Naive thymus-derived CD4-positive, alpha-beta T cell (primary cell): Measurements from ENCODE around the gene SORCS1. TPM values are rescaled to one million over a fixed set of nuclear protein-coding genes. Genes with fewer than 3 reads are reported as not detected.

Experiments used
- ATAC-seq: fragments of 150-1000 bp; cut with Tn5 transposase; 2 replicates; pipeline ENCODE4 v1.10.0; 2021; ENCODE audit warnings: mild to moderate bottlenecking, moderate library complexity
- CTCF ChIA-PET: fragments of 350-600 bp; sonication (Branson Sonifier 250); formaldehyde crosslinking; loops from one replicate; lab custom pipeline; 2021; ENCODE audit warnings: antibody characterized with exemption; lab: Charles Lee
- POLR2A ChIA-PET: fragments of 350-600 bp; sonication (Branson Sonifier 250); formaldehyde crosslinking; loops from one replicate; lab custom pipeline; 2021; ENCODE audit warnings: antibody characterized with exemption, inconsistent platforms; lab: Charles Lee
- DNase-seq, 9 donors: peaks; one replicate each; pipeline versions ENCODE4 v3.0.0 to v3.0.0-alpha.2; 2020 to 2022; ENCODE audit warnings: mixed read lengths in 1 of 9
- H3K27ac ChIP-seq: one replicate; pipeline ENCODE4 v1.7.0; 2013; ENCODE audit warnings: mild to moderate bottlenecking, low read depth, low read length, moderate library complexity
- H3K27me3 ChIP-seq, 2 donors: one replicate each; pipeline ENCODE4 v1.7.0; 2013; ENCODE audit warnings: low read length in 2 of 2, mild to moderate bottlenecking in 2 of 2, moderate library complexity in 2 of 2; ENCODE audit not compliant: control insufficient read depth in 2 of 2, insufficient read depth in 2 of 2
- H3K36me3 ChIP-seq, 3 experiments: 1 replicate in 2 of 3; 2 replicates in 1 of 3; pipeline ENCODE4 v1.7.0; 2013; ENCODE audit warnings: low read length in 3 of 3, mild to moderate bottlenecking in 3 of 3, moderate library complexity in 1 of 3; ENCODE audit not compliant: insufficient read depth in 3 of 3, control insufficient read depth in 2 of 3
- H3K4me1 ChIP-seq, 2 donors: one replicate each; pipeline ENCODE4 v1.7.0; 2013; ENCODE audit warnings: low read length in 2 of 2, mild to moderate bottlenecking in 2 of 2, moderate library complexity in 1 of 2; ENCODE audit not compliant: control insufficient read depth in 2 of 2, insufficient read depth in 2 of 2
- H3K4me3 ChIP-seq: 2 replicates; pipeline ENCODE4 v1.7.0; 2013; ENCODE audit warnings: mild to moderate bottlenecking, low read length
- H3K9me3 ChIP-seq, 3 experiments: 1 replicate in 2 of 3; 2 replicates in 1 of 3; pipeline ENCODE4 v1.7.0; 2013; ENCODE audit warnings: low read length in 3 of 3; ENCODE audit not compliant: control insufficient read depth in 2 of 3
- H3K27ac Mint-ChIP-seq, 9 donors: one replicate each; pipeline ENCODE4 v1.8.0; 2020 to 2022; ENCODE audit warnings: mixed read lengths in 9 of 9, mild to moderate bottlenecking in 8 of 9, moderate library complexity in 5 of 9, inconsistent platforms in 2 of 9
- H3K27me3 Mint-ChIP-seq, 5 donors: one replicate each; pipeline ENCODE4 v1.8.0; 2021 to 2022; ENCODE audit warnings: mixed read lengths in 5 of 5, mild to moderate bottlenecking in 1 of 5
- H3K36me3 Mint-ChIP-seq, 5 donors: one replicate each; pipeline ENCODE4 v1.8.0; 2020 to 2022; ENCODE audit warnings: mixed read lengths in 5 of 5, mild to moderate bottlenecking in 3 of 5, inconsistent platforms in 1 of 5
- H3K4me1 Mint-ChIP-seq, 7 donors: one replicate each; pipeline ENCODE4 v1.8.0; 2020 to 2022; ENCODE audit warnings: mixed read lengths in 7 of 7, mild to moderate bottlenecking in 3 of 7, inconsistent platforms in 1 of 7
- H3K4me3 Mint-ChIP-seq, 10 donors: one replicate each; pipeline ENCODE4 v1.8.0; 2020 to 2022; ENCODE audit warnings: mild to moderate bottlenecking in 10 of 10, mixed read lengths in 10 of 10, moderate library complexity in 6 of 10, inconsistent platforms in 2 of 10
- H3K9me3 Mint-ChIP-seq, 11 donors: one replicate each; pipeline ENCODE4 v1.8.0; 2020 to 2022; ENCODE audit warnings: mixed read lengths in 11 of 11, mild to moderate bottlenecking in 4 of 11, inconsistent platforms in 1 of 11, moderate library complexity in 1 of 11
- intact Hi-C, 2 donors: fragments of 100-400 bp; cut with micrococcal nuclease; formaldehyde crosslinking; loops; one replicate each; pipeline ENCODE4 v1.15.1; 2023
- polyA plus RNA-seq, 2 donors: library from polyadenylated mRNA; unstranded; fragments of 300-500 nt; fragmentation: Illumina TruSeq; gene quantifications; one replicate each; pipeline ENCODE4 v1.2.3, GENCODE V29; 2021
- total RNA-seq, 6 experiments: library from RNA in 5 of 6; stranded (reverse) in 5 of 6; gene quantifications; 1 replicate in 5 of 6; 2 replicates in 1 of 6; pipeline ENCODE4 v1.2.3 and lab custom pipeline; 2021 to 2026

SORCS1 gene
- total and polyA plus RNA-seq, 7 experiments from 2014 or later = not detected

GRCh38 chr10:106991091-106991490, 173.4 kb downstream of the SORCS1 start:
- no peak overlapping the region for H3K27ac Mint-ChIP-seq
- H3K4me3 Mint-ChIP-seq = no peak overlapping the region
- ChIA-PET POLR2A (interaction anchor here (0.6 kb wide), 1 partner anchor 124 kb away, joined by 4 read pairs; no protein-coding TSS in a partner anchor), CTCF (no interaction called here)
- DNase-seq = no peak
- H3K4me1 Mint-ChIP-seq = no peaks in the 10 kb centered on the region
- no peaks in the 10 kb centered on the region for H3K27me3 Mint-ChIP-seq
- Histone ChIP-seq H3K4me1 (no peaks in the 10 kb centered on the region), H3K4me3 (no peak overlapping the region), H3K27ac (no peak overlapping the region), H3K27me3 (no peaks in the 10 kb centered on the region), H3K9me3 (no peaks in the 10 kb centered on the region), H3K36me3 (no peaks in the 10 kb centered on the region)
- intact Hi-C loops = no loop called here
- H3K36me3 Mint-ChIP-seq = no peaks in the 10 kb centered on the region
- ATAC-seq = no peak
- peaks cover 0 to 5% (median 2%) of the 10 kb centered on the region in 11 donors for H3K9me3 Mint-ChIP-seq

GRCh38 chr10:106987362-106987761, 177.1 kb downstream of the SORCS1 start:
- Mint-ChIP-seq H3K4me3 (no peak overlapping the region), H3K36me3 (no peaks in the 10 kb centered on the region), H3K9me3 (peaks cover 0 to 5% (median 0%) of the 10 kb centered on the region in 11 donors), H3K27ac (no peak overlapping the region), H3K4me1 (no peaks in the 10 kb centered on the region), H3K27me3 (no peaks in the 10 kb centered on the region)
- Histone ChIP-seq H3K27me3 (no peaks in the 10 kb centered on the region), H3K36me3 (no peaks in the 10 kb centered on the region), H3K27ac (no peak overlapping the region), H3K4me3 (no peak overlapping the region), H3K9me3 (no peaks in the 10 kb centered on the region), H3K4me1 (no peaks in the 10 kb centered on the region)
- no peak for ATAC-seq
- intact Hi-C loops = no loop called here
- POLR2A ChIA-PET = no interaction called here
- no peak for DNase-seq
- CTCF ChIA-PET = no interaction called here

GRCh38 chr10:106982268-106982667, 182.2 kb downstream of the SORCS1 start:
- no peaks in the 10 kb centered on the region for H3K4me1 ChIP-seq
- ATAC-seq (no peak), DNase-seq (no peak)
- no peaks in the 10 kb centered on the region for H3K27me3 Mint-ChIP-seq
- no peak overlapping the region for H3K4me3 ChIP-seq
- CTCF ChIA-PET = no interaction called here
- no peaks in the 10 kb centered on the region for H3K27me3 ChIP-seq
- no peak overlapping the region for H3K27ac Mint-ChIP-seq
- no peak overlapping the region for H3K27ac ChIP-seq
- intact Hi-C loops = no loop called here
- no peak overlapping the region for H3K4me3 Mint-ChIP-seq
- POLR2A ChIA-PET = no interaction called here
- H3K36me3 Mint-ChIP-seq = no peaks in the 10 kb centered on the region
- peaks cover 0 to 3% (median 0%) of the 10 kb centered on the region in 11 donors for H3K9me3 Mint-ChIP-seq
- no peaks in the 10 kb centered on the region for H3K4me1 Mint-ChIP-seq
- H3K36me3 ChIP-seq = no peaks in the 10 kb centered on the region
- H3K9me3 ChIP-seq = no peaks in the 10 kb centered on the region

- ChIA-PET CTCF (no interaction called here), POLR2A (no interaction called here)
- ATAC-seq (no peak), DNase-seq (no peak)
- H3K36me3 Mint-ChIP-seq = peaks cover 0 to 3% (median 0%) of the 10 kb centered on the region in 5 donors
- no peaks in the 10 kb centered on the region for H3K27me3 ChIP-seq
- H3K36me3 ChIP-seq = no peaks in the 10 kb centered on the region
- H3K27me3 Mint-ChIP-seq = no peaks in the 10 kb centered on the region
- no peak overlapping the region for H3K4me3 Mint-ChIP-seq
- H3K4me1 ChIP-seq = no peaks in the 10 kb centered on the region
- intact Hi-C loops = no loop called here
- peaks cover 0 to 5% (median 2%) of the 10 kb centered on the region in 11 donors for H3K9me3 Mint-ChIP-seq
- no peak overlapping the region for H3K4me3 ChIP-seq
- no peak overlapping the region for H3K27ac Mint-ChIP-seq
- H3K4me1 Mint-ChIP-seq = no peaks in the 10 kb centered on the region
- no peaks in the 10 kb centered on the region for H3K9me3 ChIP-seq
- no peak overlapping the region for H3K27ac ChIP-seq
Measured at GRCh38 chr10:106981452-106982075, 182.9 kb downstream of the SORCS1 start.

- ATAC-seq (no peak), DNase-seq (no peak)
- H3K4me1 Mint-ChIP-seq = no peaks in the 10 kb centered on the region
- H3K4me3 Mint-ChIP-seq = no peak overlapping the region
- no peak overlapping the region for H3K27ac ChIP-seq
- no peaks in the 10 kb centered on the region for H3K4me1 ChIP-seq
- peaks cover 0 to 3% (median 0%) of the 10 kb centered on the region in 5 donors for H3K36me3 Mint-ChIP-seq
- H3K27me3 ChIP-seq = no peaks in the 10 kb centered on the region
- POLR2A ChIA-PET = no interaction called here
- peaks cover 0 to 4% (median 3%) of the 10 kb centered on the region in 11 donors for H3K9me3 Mint-ChIP-seq
- no peak overlapping the region for H3K27ac Mint-ChIP-seq
- H3K9me3 ChIP-seq = no peaks in the 10 kb centered on the region
- no peaks in the 10 kb centered on the region for H3K36me3 ChIP-seq
- CTCF ChIA-PET = no interaction called here
- no peaks in the 10 kb centered on the region for H3K27me3 Mint-ChIP-seq
- H3K4me3 ChIP-seq = no peak overlapping the region
- intact Hi-C loops = no loop called here
Measured at GRCh38 chr10:106980495-106981451, 183.7 kb downstream of the SORCS1 start.

GRCh38 chr10:106978756-106979155, 185.8 kb downstream of the SORCS1 start:
- Mint-ChIP-seq H3K27ac (no peak overlapping the region), H3K4me3 (no peak overlapping the region), H3K36me3 (peaks cover 0 to 3% (median 0%) of the 10 kb centered on the region in 5 donors), H3K9me3 (peaks cover 0 to 7% (median 3%) of the 10 kb centered on the region in 11 donors), H3K4me1 (no peaks in the 10 kb centered on the region), H3K27me3 (no peaks in the 10 kb centered on the region)
- Histone ChIP-seq H3K27me3 (no peaks in the 10 kb centered on the region), H3K36me3 (no peaks in the 10 kb centered on the region), H3K4me1 (no peaks in the 10 kb centered on the region), H3K27ac (no peak overlapping the region), H3K9me3 (no peaks in the 10 kb centered on the region), H3K4me3 (no peak overlapping the region)
- ATAC-seq = no peak
- intact Hi-C loops = no loop called here
- CTCF ChIA-PET = no interaction called here
- no peak for DNase-seq
- POLR2A ChIA-PET = no interaction called here
